HG03064 (cell line): Measurements from ENCODE around the gene BCAM.
A peak's percentile ranks its signal among the peaks of the same experiment; 100 is the strongest.
"Not testable (repeated sequence)": the region's sequence is repeated elsewhere in the genome, so short reads cannot be mapped to it uniquely, and the experiment has no call there.

Experiments used
- ATAC-seq: cut with Tn5 transposase; IDR thresholded peaks from one replicate; pipeline ENCODE4 v1.9.1; 2021; ENCODE audit warnings: low read depth; ENCODE audit not compliant: unreplicated experiment

BCAM gene

GRCh38 chr19:44808463-44809371 is at the start of gene BCAM:
Gene BCAM (plus strand): TSS chr19:44809103. CDS start chr19:44809125, 22 bp downstream.
- ATAC-seq, result no peak

- no peak for ATAC-seq
Observed at GRCh38 chr19:44762038-44762437, 46.9 kb upstream of the BCAM start.

GRCh38 chr19:44765033-44765948 is 43.6 kb upstream of the BCAM start:
- ATAC-seq, result no peak

- ATAC-seq, result no peak
Observed at GRCh38 chr19:44765949-44766335, 43.0 kb upstream of the BCAM start.

- ATAC-seq, result no peak
Observed at GRCh38 chr19:44767295-44768180, 41.4 kb upstream of the BCAM start.

- ATAC-seq, result peak; percentile 96
Observed at GRCh38 chr19:44770550-44771257, 38.2 kb upstream of the BCAM start.

- ATAC-seq, result not testable (repeated sequence)
Observed at GRCh38 chr19:44772144-44772543, 36.8 kb upstream of the BCAM start.

- no peak for ATAC-seq
Observed at GRCh38 chr19:44772959-44773358, 35.9 kb upstream of the BCAM start.

- no peak for ATAC-seq
Observed at GRCh38 chr19:44775676-44776240, 33.1 kb upstream of the BCAM start.

GRCh38 chr19:44776402-44777096 is 32.4 kb upstream of the BCAM start:
- no peak for ATAC-seq

- no peak for ATAC-seq
Observed at GRCh38 chr19:44777715-44778347, 31.1 kb upstream of the BCAM start, which contains the start of gene CBLC. Gene CBLC (plus strand): TSS chr19:44777890. CDS start chr19:44777932, 42 bp downstream.

GRCh38 chr19:44779150-44779549 is 29.8 kb upstream of the BCAM start:
- ATAC-seq, result no peak

- not testable (repeated sequence) for ATAC-seq
Observed at GRCh38 chr19:44781694-44782093, 27.2 kb upstream of the BCAM start.

GRCh38 chr19:44782729-44783128 is 26.2 kb upstream of the BCAM start:
- no peak for ATAC-seq

- no peak for ATAC-seq
Observed at GRCh38 chr19:44783545-44783944, 25.4 kb upstream of the BCAM start.

GRCh38 chr19:44785271-44785670 is 23.6 kb upstream of the BCAM start:
- no peak for ATAC-seq

GRCh38 chr19:44785993-44786392 is 22.9 kb upstream of the BCAM start:
- no peak for ATAC-seq

- no peak for ATAC-seq
Observed at GRCh38 chr19:44788971-44789370, 19.9 kb upstream of the BCAM start.
